ENCODE results near the gene AUNIP.
A peak's percentile ranks its signal among the peaks of the same experiment; 100 is the strongest.

AUNIP gene

DNA sequence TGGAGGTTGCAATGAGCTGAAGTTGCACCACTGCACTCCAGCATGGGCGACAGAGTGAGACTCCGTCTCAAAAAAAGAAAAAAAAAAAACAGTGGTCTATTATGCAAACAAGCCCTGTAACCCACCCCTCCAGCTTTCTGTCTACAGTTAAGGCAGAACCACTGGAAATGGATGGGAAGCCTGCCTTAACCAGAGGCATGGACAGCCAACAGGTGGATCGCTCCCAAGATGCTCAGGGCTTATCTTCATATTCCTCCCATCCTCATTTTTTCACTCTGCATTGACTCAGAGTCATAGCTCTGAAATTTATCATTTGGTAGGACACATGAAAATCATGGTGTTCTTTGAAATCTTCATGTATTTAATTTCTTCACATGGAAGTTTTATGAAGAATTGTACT lies 30.8 kb downstream of the AUNIP start:
- DNase-seq (ENCODE audit: low read depth) = no peak

DNA sequence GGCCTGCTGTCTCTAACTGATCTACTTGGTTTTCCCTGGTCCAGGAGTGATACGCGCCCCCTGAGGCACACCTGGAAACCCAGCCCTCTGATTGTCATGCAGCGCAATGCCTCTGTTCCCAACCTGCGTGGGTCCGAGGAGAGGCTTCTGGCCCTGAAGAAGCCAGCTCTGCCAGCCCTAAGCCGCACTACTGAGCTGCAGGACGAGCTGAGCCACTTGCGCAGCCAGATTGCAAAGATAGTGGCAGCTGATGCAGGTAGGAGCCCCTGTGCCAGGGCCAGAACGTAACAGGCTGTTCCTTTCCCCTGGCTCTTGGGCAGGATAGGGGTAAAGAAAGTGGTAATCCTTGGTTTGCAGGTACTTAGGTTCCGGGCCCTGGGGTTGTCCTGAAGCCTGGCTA lies 32.7 kb downstream of the AUNIP start:
- DNase-seq (ENCODE audit: low read depth) = no peak

DNA sequence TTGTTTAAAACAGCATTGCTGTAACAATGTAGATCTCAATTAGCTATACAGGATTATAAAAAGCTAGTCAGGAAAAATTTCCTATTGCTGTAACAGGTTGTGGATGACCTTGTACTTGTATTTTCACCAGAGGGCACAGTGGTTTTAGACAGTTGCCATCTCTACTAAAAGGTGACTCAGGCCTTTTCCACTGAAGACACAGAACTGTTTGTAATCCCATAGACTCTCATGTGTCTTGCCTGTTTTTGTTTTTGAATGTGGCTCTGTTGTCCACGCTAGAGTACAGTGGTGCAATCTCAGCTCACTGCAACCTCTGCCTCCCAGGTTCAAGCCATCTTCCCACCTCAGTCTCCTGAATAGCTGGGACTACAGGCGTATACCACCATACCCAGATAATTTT lies 33.7 kb downstream of the AUNIP start:
- DNase-seq (ENCODE audit: low read depth) = no peak

DNA sequence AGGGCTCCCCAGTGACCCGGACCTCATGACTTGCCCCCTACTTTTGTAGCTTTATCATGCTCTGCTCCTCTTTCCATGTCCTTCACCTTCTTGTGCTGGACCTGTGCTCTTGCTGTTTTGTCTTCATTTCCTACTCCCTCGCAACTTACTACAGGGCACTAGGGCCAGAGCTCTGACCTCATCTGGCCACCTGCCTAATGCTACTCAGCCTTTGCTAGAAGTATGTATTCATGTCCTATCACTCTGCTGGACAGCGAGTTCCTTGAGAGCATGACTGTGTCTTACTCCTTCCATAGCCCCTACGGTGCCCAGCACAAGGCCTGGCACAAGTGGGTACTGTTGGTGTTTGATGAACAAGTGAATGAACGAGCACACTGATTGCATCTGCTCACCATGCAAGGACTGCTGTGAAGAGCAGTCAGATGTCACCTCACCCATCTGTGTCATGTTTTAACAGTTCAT lies 37.6 kb downstream of the AUNIP start:
- DNase-seq (ENCODE audit: low read depth) = peak; percentile 44

DNA sequence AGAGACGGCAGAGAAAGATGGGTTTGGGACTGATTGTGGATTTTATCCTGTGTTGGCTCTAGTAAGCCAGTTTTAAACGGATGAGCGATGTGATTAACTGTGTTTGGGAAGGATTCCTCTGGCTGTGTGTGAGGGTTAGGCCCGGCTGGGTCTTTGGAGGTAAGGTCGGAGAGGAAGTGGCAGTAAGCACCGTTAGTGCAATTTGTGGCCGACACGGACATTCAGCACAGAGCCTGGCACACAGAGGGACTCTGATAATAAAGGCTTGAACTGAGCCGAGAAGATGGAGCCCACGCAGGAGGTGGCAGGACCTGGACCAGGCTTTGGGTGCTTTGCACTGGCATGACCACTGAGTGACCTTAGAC lies 38.2 kb downstream of the AUNIP start:
- no peak for DNase-seq (ENCODE audit: low read depth)

DNA sequence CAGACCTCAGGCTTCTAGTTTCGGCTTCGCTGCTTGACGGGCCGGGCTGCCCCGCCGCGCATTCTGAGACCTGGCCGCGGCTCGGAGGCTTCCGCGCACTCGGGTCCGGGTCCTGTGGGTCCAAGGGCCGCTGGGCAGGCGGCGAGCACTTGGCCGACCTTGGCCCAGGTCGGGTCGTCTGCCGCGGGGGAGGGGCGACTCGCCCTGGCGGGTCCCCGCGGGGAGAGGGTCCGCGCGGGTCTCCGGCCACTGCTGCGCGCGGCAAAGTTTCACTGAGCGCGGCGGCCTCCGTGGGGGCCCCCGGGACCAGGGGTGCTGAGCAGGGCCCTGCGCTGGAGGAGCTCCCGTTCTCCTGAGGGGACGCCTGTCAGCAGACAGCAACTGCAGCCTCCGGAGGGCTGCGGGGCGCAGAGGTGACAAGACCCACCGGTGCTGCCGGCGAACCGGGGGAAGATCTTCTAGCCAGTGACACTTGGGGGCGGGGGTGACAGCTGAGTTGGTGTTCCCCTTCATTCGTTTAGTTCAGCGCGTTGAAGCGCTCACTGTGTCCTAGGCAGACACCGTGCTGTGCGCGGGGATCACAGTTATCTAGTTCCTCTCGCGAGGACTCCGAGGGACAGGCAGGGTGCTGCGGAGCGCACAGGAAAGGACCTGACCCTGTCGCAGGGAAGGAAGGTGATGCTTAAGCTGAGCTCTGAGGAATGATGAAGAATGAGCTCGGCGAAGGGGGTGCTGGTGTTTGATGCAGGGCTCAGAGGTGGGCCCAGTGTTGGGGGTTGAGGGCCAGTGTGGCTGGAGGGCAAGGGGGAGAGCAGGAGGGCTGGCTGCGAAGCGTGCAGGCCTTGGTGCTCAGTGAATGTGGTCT lies 38.8 kb downstream of the AUNIP start:
- peak; percentile 80 for DNase-seq (ENCODE audit: low read depth)

DNA sequence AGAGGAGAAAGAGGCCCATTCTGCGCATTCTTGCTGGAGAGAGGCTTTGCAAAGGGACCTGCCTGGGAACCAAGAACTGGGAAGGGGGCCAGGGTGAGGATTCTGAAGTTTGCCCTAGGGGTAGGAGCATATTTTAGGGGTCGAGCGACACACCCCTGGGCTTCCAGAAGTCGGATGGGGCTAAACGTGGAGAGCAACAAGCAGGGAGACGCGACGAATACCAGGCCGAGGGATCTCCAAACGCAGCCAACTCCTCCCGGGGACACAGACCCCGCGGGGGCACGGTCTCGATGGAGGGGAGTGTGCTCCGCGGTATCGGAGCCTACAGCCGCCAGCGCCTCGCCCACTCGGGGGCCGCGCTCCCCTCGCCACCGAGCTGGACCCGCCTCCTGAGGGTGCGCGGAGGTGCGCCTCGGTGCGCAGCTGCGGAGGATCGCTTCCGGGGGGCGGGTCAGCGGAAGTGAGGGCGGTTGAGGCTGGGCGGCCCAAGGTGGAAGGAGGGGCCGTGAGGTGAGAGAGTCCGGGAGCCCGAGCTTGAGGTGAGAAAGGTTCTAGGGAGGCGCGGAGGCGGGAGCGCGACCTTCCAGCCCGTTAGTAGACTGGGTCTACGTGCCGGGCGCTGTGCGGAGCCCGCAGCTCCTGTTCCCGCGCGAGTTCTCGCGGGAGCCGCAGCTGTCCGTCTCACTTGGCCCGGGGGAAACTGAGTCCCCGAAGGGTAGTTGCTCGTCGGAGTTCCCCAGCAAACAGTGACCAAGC lies 39.6 kb downstream of the AUNIP start, which contains the start of gene MTFR1L:
TSS of gene MTFR1L (plus strand) at position 464 of the 756 bp plus-strand sequence. CDS start 3,151 bp downstream, outside the sequence.
- DNase-seq (ENCODE audit: low read depth) = peak; percentile 77

DNA sequence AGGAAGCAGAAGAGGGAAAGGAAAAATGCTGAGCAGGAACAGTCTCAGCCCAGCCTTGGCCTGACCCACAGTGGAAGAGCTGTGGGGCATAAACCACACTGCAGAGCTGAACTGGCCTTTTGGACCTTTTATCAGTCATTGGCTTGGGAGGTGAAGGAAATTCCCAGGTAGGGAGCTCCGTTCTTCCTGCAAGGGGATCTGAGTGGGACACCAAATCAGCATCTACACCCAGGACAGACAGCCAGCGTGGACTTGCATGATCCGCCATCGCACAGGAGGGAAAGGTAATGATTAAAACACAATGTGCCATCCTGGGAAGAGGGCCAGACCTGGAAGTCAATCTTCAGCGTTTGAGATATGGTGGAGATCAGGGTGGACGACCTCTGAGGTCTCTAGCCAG lies 40.7 kb downstream of the AUNIP start:
- DNase-seq (ENCODE audit: low read depth) = no peak

DNA sequence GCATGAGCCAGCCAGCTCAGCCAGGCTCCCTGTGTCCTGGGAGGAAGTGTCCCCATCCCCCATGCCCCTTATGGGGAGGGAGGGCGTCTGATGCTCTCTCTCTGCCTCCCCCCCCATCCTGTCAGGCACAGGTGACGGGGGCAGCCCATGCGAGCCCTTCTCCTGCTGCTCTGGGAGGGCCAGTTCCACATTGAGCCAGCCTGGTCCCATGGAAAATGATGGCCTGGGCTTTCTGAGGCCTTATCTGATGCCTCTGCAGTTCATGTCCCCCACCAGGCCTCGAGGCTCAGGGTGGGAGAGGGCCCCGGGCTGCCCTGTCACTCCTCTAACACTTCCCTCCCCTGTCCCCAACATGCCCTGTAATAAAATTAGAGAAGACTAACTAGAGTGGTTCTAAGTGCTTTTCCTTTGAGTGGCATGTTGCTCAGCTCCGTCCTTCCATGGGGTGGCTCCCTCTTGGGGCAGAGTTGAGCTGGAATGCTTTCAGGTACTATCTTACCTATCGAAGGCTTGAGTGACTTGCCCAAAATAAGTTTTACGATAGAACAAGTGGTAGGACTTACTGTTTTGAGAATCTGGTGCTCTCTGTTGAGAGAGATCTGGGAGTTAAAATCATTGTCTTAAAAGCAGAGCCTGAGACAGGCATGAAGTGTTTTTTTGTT lies 41.3 kb downstream of the AUNIP start:
- DNase-seq (ENCODE audit: low read depth) = no peak

DNA sequence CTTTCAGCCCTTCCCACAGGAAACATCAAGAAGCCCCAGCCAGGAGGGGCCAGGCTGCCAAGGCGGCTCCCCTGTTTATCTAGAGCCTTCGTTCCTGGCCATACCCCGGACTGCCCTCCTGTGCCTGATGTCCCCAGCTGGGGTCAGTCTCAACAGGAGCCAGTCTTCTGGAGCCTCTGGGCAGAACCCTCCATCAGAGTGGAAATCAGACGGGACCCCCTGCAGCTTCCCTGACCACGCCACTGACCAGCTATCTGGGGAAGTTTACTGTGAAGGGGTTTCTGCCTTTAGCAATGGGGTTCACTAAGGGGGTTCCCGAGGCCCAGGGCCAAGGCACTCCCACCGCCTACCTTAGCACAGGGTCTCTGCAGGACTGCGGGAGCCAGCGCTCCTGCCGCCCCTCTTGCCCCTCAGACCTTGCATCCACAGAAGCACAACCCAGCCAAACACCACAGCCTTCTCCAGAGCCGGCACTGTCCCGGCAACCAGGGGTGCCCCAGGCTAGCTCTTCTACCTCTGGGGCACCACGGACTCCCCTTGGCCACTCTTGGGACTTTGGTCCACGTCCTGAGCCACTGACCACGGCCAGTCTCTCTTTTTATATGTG lies 43.0 kb downstream of the AUNIP start:
- no peak for DNase-seq (ENCODE audit: low read depth)

DNA sequence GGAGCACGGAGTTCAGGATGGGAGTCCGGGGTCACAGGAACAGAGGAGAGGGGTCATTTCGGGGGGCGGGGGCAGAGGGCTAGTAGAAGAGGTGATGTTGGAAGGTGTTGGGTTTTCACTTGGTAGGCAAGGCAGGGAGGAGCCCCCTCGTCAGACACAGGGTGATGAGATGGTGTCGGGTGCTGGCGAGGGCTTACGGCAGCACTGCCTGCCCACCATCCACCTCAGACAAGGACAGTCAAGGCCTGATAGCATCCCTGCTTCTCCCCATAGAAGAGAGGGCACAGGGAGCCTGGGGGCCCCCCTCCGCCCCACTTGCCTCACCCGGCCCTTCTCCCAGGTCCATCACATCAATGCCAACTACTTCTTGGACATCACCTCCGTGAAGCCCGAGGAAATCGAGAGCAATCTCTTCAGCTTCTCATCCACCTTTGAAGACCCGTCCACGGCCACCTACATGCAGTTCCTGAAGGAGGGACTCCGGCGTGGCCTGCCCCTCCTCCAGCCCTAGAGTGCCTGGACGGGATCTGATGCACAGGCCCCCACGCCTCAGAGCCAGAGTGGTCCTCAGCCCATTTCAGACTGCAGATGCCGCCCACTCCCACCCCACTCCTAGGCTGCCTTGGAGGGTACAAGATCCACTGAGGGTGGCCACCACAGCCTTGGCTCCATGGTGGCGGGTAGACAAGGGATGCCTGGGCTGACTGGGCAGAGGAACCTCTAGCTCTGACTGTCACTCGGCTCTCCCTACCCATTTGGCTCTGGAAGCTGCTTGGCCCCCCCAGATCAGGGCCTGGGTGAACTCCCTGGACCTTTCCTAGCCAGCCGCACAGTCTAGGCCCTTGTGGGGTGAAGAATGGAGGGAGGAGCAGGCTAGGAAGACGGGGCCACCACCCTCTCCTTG lies 43.8 kb downstream of the AUNIP start:
- no peak for DNase-seq (ENCODE audit: low read depth)

DNA sequence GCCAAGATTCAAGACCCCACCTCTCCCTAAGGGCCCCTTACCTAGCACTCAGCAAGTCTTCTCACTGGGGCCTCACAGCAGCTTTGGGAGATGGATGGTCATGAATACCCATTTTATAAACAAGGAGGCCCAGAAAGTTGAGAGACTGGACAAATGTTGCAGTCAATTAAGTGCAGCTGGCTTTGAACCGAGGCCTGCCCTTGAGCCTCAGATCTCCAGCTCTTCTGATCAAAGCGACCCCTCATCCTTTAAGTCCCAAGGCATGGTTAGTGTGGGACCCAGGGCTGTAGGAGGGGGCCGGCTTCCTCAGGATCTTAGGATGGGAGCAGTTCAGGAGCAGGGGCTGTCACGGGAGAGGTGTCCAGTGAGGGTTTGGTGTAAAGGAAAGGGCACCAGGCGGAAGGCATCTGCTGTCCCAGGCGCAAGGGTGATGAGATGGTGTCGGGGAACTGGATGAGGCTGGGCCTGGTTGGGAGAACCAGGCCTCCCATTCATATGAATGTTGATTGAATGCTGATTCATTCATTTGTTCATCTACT lies 44.6 kb downstream of the AUNIP start:
- no peak for DNase-seq (ENCODE audit: low read depth)

DNA sequence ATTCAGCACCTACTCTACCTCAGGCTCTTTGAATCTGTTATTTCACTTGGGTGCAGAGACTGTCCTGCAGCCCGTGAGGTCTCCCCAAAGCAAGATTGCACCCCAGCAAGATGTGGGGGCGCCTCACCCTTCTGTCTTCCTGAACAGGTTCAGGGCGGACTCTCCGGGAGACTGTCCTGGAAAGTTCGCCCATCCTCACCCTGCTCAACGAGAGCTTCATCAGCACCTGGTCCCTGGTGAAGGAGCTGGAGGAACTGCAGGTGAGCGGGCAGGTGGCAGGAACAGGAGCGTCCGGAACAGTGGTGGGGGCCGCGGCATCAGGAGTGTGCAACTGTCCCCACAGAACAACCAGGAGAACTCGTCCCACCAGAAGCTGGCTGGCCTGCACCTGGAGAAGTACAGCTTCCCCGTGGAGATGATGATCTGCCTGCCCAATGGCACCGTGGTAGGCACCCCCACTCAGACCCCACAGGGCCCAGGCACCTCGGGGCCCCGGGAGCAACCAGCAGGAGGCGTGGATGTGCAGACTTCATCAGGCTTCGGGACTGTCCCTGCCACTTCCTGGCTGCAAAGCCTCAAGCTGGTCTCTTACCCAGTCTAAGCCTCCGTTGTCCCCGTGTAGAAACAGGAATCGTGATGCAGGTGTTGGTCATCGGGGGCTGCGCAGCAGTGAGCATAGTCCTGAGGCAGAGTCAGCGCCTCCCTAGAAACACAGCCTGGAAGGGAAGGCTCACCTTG lies 45.4 kb downstream of the AUNIP start:
- DNase-seq (ENCODE audit: low read depth) = no peak

DNA sequence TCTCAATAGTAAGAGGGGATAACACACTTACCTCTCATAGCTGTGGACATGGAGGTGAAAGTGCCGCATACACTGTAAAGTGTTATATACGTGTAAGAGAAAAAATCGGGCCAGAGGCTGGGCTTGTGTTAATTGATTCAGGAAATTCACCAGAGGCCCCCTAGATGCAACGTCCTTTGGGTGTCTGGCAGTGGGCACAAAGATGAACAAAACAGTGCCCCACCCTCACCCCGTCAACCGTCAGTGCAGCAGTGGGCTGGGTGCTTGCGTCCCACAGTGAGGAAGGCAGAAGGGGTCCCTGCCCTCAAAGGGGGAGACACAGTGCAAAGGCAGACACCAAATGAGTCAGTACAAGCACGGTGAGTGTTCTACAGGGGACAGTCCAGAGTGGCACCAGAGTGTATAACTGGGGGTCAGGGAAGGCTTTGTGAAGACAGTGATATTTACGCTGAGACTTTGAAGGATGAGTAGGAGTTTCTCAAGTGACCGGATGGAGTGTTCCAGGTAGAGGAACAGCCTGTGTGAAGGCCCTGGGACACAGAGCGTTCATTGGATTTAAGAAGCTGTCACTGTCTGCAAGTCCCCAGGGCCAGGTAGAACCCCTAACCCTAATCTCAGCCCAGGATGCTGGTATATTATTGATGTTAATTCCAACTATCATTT lies 46.1 kb downstream of the AUNIP start:
- no peak for DNase-seq (ENCODE audit: low read depth)

DNA sequence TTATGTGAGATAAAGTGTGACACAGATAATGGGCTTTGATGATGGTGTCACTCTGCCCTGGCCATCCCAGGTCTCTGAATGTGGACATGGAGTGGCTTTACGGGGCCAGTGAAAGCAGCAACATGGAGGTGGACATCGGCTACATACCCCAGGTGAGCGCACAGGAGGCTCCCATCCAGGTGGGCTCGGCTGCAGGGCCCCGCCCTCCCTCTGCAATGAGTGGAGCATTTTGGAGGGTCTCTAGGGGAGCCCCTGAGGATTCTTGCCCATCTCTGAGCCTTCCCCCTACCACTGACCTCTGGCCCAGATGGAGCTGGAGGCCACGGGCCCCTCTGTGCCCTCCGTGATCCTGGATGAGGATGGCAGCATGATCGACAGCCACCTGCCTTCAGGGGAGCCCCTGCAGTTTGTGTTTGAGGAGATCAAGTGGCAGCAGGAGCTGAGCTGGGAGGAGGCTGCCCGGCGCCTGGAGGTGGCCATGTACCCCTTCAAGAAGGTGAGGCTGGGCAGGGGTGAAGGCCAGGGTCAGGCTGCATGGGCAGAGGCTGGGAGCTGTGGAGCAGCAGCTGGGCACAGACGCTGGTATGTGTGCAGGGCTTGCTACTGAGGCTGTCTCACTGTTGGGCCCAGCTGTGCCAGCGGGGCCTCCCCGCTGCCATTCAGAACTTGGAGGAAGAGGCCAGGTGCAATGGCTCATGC lies 47.7 kb downstream of the AUNIP start:
- no peak for DNase-seq (ENCODE audit: low read depth)

DNA sequence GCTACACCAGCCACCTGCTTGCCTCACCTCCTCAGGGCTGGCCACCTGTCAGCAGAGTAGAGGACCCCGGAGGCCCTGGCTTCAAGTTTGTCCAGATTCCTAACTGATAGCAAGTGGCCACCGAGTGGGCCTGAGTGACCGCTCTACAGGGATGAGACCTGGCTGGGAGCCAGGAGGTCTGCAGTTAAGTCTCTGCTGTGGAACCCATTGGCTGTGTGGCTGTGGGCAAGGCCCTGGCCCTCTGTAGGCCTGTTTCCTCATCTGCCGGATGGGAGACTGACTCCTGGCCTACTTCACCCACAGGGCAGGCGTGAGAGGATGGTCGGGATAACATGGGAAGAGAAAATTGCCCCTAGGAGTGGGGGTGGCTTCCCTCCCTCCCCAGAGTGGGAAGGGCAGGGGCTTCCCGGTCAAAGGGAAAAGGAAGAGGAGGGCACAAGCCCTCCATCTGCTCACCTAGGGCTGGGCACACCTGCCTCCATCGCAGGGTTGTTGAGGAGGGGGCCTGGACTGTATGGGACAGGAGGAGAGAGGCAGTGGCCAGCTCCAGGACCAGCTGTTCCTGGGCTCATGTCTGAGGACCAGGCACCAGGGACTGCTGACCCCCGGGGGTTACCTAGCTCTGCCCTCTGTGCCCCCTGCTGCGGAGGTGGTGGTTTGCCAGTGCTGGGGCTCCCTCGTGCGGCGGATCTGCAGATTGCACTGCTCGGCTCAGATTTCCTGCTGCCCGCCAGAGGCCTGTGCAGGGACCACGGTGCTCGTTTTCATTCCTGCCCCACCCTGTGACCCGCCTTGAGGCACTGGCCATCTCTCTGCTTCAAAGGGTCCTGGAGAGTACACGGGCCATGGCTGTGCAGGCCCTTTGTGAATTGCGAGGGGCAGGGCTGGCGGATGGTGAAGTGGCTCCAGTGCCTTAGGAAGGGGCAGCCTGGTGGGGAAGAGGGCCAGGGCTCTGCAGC lies 48.6 kb downstream of the AUNIP start:
- peak; percentile 59 for DNase-seq (ENCODE audit: low read depth)

DNA sequence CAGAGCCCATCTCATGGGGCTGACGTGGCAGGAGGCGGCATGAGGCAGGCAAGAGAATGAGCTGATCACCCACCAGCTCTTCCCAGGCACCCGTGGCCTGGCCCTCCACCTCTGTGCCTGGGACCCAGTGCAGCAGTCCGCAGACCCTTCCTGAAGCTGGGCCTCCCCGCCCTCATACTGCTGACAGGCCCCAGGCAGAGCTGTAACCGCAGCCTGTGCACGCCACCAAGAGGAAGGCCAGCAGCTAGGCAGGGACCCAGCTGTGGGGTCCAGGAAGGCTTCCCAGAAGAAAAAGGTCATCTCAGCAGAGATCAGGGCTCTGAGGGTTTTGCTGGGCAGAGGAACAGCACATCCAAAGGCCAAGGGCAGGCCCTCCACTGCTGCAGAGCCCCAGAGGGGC lies 49.3 kb downstream of the AUNIP start:
- no peak for DNase-seq (ENCODE audit: low read depth)

Data from EH (cell line).